Skin epidermis (tissue), 12 donors: ENCODE results near the gene OR4F29.
"Not testable (repeated sequence)": the region's sequence is repeated elsewhere in the genome, so short reads cannot be mapped to it uniquely, and the experiment has no call there.

ENCODE experiments used
- H3K27ac ChIP-seq, 21 experiments: fragments of 200-600 bp; sonication (generic) in 11 of 21; one replicate each; pipeline ENCODE4 v1.5.0; 2020; ENCODE audit warnings: mild to moderate bottlenecking in 3 of 21, inconsistent platforms in 2 of 21, moderate library complexity in 2 of 21
- H3K4me3 ChIP-seq, 7 experiments: fragments of 200-600 bp; sonication (generic) in 2 of 7; one replicate each; pipeline ENCODE4 v1.5.0; 2020; ENCODE audit warnings: inconsistent platforms in 2 of 7, mild to moderate bottlenecking in 2 of 7, moderate library complexity in 1 of 7

The OR4F29 gene

GRCh38 chr1:451578-451977, at the start of gene OR4F29:
OR4F29 (minus strand) TSS chr1:451678; CDS start chr1:451678, 0 bp downstream.
- not testable (repeated sequence) for H3K27ac ChIP-seq, H3K4me3 ChIP-seq
